NCI-H2029 treated with DMSO at 0.1 percent for 48 hours (cell line): Measurements from ENCODE around the gene ZC3H18.
A peak's percentile ranks its signal among the peaks of the same experiment; 100 is the strongest.

Experiments
- DNase-seq: peaks from one replicate; lab custom pipeline; 2025; lab: John Stamatoyannopoulos, UW

The ZC3H18 gene

DNA sequence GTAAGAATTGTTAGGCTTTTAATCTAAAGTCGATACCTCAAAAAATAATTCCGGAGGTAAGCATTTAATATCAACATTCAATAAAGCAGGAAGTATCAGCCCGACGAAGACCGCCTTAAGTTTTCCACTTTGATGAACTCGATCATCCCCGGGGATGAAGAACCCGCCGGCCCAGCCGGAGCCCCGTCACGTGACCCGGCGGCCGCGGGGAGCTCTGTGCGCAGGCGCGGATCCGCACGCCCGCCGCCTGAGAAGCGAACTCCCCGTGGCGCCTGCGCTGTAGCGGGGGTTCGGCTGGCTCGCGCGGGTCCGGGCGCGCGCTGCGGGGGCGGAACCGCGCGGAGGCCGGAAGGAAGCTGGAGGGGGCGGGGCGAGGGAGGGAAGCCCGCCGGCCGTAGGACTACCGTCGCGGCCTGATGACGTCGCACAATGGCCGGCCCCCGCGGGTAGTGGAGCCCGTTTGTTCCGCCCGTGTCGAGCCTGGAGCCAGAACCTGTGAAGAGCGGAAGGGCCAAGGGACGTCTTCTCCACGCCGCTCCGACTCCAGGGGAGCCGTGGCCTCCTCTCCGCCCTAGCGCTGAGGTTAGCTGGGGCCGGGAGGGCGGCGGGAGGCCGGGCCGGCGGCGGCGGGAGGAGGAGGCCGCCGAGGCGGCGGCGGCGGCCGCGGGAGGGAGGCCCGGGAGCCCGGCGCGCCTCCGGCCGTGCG, at the start of gene ZC3H18:
Gene ZC3H18, plus strand, starts transcription at position 419 of the 706 bp plus-strand sequence. CDS start 6,721 bp downstream, outside the sequence.
- peak; percentile 32 for DNase-seq

DNA sequence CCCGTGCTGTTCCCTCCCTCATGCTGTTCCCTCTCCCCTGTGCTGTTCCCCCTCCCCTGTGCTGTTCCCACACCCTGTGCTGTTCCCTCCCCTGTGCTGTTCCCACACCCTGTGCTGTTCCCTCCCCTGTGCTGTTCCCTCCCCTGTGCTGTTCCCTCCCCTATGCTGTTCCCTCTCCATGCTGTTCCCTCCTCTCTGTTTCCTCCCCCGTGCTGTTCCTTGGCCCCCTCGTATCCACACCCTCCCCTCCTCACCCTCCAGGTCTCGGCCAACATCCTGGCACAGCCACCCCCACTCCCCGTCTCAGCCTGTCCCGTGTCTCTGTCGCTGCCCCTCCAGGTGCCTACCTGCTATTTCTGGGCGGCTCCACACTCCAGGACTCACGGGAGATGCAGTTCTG, 48.5 kb upstream of the ZC3H18 start:
- DNase-seq = no peak

DNA sequence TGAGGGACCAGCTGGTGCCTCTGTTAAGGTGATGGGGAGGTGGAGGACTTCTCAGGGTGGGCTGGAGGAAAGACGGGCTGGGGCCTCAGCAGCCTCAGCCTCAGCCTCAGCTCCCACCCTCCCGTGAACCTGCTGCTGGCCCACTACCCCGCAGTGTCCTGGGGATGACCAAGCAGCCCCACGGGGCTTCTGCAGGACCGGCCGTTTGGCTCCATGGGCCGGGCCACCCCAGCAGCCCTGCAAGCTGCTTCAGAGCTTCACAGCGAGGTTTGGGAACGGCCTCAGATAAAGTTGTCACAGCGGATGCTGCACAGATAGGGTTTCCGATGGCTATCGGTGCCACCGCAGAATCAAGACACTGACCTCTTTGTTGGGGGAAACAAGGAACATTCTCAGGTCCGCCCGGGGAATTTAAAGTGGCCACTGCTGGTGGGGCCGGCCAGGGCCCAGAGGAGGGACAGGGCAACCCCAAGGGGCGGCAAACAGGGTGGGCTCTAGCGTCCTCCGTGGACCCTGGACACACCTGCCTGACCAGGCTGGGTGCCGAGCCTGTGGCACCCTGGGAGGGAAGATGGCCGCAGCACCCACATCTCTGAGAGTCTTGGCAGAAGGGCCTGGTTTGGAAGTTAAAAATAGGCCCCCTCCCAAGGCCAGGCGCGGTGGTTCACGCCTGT, 47.8 kb upstream of the ZC3H18 start:
- DNase-seq = no peak

DNA sequence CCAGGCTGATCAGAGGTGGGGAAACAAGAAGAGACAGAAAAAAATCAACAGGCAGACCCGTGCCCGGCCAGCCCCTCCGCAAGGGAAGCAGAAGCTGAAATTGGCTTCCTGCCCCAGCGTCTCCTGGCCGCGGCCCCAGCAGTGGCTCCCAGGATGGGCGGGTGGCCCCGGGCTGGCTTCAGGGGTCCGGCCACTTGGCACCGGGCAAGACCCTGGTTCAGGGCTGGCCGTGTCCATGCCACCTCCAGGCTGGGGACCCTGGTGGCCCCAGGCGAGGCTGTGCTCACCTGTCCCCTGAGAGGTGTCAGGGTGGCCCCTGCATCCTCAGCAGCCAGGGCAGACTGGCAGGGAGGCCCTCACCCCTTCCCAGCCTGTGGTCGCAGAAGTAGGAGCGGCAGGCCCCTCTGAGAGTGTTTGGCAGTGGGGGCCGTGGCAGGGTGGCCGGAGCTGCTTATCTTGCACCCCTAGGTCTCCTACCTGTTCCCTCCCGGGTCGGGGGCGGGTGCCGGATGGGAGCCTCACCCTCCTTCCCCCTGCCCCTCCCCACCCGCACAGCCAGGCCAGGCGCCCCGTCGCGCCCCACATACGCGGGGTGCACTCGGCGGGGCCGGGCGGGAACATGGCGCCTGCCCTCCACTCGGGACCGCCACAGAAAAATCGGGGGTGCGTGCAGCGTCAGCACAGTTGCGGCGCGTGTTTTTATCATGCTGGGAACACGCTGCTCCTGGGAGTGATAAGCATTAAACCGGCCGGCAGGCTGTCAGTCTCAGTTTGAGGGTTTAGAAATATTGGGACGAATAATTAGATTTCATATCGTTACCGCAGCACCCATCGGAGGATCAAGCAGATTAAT, 46.7 kb upstream of the ZC3H18 start:
- no peak for DNase-seq

DNA sequence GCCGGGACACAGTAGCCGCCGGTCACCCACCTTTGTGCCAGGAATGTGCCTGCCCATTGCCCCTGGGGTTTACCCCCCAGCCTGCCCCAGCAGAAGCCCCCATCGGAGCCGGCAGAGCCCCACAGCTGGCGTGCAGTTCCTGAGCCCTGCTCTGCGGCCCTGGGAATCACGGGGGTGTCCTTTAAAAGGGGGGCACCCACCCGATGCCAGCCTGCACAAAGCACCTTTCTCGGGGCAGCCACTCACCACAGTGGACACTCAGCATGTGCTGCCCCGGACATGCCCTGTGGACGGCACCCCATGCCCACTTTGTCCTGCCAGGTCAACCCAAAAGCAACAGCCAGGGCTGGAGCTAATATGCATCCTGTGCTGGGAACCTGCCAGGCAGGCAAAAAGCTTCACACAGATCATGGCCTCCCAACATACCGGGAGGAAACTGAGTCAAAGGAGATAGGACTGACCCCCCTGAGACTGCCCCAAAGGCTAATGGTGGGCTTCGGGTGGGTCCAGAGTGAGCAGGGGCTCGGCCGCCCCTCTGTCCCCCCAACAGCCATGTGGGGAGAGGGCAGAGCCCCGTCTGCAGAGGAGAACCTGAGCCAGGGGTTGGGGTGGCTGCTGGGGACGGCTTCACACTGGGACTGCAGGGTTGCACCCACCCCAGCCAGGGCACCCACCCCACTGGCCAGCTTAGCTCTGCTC, 45.8 kb upstream of the ZC3H18 start:
- DNase-seq = no peak

DNA sequence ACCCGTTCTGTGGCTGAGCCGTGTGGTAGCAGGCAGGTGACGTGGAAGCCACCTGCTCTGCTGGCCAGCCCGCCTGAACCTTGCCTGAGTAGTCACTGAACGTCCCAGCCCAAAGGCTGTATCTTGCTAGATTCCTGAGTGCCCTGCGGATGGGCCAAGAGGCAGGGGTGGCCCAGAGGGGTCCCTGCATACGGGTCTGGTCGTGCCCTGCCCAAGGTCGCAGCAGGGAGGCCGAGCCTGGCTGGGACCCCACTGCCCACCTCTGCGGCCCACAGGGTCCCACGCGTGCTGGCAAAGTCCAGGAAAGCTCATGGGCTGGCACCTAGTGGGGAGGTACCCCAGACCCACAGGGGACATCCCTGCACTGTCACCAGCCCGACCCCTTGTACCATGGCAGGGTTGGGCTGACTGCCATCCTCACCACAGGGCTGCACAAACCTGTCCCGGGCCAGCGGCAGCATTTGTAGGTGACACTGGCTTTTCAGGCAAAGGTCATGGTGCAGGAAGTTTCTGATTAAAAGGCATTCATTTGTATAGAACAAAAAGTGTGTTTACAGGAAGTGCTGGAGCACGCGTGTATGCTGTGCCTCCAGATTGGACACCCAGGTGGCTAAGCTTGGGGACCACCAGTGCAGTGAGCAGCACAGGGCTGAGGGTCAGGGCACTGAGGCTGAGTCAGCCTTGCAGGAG, 45.1 kb upstream of the ZC3H18 start:
- DNase-seq = no peak

DNA sequence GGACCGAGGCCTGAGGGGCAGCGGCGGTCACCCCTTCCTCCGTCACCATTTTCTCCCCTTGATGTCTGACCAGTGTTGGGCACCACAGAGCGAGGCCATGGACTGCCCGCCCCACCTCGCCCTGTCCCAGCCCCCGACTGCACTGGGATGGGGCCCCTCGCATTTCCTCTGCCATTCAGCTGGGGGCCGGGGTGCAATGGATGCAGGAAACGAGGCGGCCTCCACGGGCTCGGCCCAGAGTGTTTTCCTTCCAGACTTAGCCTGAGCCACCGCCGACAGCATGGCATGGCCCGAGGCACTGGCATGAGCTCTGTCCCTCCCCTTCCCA, 44.6 kb upstream of the ZC3H18 start:
- no peak for DNase-seq

DNA sequence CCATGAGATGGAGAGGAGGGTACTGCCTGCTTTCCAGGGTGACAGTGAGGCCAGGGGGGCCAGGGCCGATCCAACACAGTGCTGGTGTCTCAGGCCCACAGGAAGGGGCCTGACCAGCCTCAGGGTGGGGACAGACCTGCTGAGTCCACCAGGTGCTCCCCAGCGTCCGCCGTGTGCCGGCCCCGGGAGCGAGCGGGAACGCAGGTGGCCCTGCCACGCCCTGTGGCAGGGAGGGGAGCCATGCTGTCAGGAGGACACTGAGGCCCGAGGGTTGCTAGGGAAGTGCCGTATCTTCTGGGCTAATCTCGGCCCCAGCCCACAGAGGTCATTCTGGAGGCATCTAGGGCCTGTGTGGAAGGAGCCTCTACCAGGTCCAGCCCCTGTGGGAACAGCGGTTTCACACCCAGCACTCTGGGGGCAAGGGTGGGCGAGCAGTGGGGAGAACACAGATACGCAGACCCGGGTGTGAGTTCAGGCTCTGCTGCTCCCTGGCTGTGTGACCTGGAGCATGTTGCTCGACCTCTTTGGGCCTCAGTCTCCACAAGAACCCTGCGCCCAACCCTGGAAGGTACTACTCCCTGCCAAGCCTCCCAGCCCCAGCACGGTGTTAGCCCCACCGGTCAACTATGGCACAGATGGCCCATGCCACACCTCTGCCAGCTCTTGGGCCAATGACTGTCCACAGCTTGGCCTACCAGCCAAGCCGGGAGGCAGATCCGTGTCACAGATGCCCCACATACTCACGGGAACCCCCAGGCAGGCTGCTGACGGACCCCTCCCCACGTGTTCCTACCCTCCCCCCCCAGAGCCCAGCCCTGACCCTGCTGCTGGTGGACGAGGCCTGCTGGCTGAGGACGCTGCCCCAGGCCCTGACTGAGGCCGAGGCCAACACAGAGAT, 43.9 kb upstream of the ZC3H18 start:
- no peak for DNase-seq

DNA sequence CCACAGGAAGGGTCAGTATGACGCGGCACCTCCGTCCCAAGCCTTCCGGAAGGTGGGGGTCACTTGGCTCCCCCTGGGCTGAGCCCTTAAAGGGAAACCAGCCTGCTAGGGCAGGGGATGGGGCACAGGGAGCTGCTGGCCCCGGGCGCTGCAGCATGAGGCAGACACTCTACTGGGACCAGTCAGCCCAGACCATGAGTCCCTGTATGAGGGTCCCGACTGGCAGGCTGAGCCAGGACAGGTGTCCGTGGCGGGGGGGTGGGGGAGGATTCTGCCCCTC, 43.4 kb upstream of the ZC3H18 start:
- no peak for DNase-seq

DNA sequence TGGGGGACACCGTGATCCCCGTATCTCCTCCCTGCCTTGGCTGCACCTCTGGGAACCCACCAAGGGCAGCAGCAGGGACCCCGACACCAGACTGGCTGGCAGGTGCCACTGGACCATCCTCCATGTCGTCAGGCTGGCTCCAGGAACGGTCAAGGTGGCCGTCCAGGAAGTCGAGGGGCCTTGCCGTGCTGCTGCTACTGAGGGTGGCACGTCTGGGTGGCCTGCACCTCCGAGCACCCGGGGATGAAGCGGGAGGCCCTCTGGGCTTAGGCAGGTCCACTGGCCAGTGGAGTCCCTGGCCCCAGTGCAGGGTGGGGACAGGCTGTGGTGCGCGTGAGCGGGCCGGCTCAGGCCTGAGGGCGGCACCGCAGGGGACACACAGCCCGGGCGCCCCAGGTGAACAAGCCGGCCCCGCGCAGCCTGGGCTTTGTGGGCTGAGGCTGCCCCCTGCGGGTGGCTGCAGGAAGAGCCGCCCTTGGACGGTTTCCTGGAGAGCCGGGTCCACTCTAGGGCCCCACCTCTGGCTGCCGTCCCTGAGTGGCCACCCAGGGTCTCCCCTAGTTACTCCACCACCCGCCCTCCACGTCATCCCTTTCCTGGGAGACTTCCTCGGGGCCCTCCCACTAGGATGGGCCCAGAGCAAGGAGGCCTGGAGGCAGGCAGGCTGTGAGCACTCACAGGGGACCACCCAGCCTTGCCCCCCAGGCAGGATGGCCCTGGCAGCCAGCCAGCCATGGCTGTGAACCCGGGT, 42.8 kb upstream of the ZC3H18 start:
- DNase-seq = no peak

DNA sequence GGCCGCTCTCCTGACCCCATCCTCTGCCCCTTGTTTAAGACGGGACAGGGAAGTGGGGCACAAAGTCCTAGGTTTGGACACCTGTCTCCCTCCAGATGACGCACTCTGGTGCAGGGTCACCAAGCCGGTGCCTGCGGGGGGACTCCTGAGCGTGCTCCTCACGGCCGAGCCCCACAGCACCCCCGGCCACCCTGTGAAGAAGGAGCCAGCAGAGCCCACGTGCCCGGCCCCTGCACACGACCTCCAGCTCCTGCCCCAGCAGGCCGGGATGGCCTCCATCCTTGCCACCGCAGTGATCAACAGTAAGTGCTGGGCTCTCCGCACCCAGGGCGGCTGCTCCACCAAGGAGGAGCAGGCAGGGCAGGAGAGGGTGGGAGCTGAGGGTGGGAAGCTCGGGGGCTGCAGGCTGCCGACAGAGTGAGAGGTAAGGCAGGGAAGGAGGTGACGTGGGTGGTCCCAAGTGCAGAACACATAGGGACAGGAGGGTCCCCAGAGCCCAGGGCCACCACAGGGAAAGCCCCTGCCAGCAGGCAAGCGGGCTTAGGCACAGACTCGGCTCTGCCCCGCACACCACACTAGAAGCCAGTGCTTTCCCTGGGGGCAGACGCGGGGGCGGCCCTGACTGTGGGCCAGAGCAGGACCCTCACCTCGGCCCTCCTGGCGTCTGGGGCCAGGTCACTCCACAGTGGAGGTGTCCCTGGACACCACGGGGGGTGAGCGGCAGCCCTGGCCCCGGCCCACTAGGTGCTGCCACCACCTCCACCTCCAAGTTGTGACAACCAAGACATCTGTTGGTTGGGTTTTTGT, 42.1 kb upstream of the ZC3H18 start:
- DNase-seq = no peak

DNA sequence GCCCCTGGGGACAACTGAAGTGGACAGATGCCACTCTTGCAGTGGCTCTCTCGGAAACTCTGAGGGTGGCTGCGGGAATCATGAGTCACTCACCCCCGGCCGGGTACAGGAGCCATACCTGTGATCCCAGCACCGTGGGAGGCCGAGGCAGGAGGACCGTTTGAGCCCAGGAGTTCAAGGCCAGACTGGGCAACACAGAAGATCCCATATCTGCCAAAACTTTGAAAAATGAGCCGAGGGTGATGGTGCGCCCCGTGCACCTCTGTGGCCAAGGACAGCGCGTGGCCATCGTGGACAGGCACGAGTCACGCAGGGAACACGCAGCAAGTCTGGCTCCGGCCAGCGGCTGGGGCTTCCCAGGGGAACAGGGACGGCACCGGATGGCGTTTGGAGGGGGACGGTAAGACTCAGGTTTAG, 41.3 kb upstream of the ZC3H18 start:
- DNase-seq = no peak

DNA sequence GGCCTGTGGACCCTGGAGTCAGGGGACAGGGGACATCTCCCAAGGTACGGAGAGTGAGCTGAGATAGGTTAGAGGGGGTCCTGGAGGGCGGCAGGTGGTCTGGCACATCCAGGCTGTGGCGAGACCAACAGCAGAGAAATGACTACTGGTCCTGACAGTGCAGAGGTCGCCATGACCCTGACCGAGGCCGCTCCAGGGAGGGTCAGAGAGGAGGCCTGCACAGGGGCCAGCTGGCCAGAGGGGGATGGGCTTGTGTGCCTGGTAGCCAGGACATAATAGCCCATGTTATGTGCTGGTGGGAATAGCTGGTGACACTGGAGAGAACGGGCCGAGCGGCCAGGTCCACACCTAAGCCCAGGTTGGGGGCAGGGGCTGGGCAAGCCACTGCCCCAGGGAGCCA, 40.6 kb upstream of the ZC3H18 start:
- DNase-seq = no peak

DNA sequence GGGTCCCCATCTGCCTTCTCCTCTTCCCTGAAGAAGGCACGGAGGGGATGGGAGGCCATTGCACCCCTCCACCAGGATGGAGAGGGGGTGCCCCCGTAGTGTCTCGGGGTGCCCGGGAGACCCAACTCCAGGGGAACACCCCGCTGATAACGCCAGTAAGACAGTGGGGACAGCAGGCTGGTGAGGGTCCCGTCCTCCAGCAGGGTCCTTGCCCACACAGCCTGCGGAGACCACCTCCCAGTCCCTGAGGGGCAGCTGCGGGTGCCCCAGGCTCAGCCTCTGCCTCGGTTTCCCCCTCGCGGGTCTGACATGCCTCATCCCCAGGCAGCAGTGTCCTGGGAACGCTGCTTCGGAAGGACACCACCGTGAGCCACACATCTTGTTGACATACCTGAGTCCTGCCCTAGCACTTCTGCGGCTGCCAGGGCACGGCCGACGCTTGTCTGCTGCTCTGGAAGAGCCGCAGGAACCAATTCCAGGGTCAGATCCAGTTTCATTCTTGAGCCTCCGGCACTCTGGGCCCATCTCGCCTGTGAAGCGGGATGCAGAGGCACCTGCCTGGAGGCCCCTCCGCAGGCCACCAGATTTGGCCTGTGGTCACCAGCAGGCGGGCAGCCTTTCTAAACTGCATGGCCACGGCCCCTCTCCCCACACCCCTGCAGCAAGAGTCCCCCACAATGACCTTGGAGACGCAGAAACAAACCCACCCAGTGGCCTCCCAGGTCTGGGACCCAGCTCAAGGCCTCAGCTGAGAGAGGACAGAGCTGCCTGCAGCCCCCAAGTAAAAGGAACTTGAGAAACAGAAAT, 39.9 kb upstream of the ZC3H18 start:
- DNase-seq = no peak

DNA sequence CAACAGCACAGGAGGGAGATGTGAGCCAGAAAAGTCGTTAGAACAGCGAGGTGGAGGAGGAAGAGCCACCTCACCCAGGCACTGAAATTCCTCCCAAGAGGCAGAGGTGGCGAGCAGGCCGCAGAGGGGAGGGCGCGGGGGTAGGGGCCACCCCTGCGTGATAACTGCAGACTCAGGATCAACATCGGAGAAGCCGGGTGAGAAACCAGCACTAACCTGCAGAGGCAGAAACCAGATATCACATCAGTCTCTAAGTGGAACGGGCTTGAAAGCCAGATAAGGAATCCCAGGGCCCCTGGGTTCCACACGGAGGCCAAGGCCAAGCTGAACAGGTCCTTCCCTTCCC, 39.4 kb upstream of the ZC3H18 start:
- no peak for DNase-seq

DNA sequence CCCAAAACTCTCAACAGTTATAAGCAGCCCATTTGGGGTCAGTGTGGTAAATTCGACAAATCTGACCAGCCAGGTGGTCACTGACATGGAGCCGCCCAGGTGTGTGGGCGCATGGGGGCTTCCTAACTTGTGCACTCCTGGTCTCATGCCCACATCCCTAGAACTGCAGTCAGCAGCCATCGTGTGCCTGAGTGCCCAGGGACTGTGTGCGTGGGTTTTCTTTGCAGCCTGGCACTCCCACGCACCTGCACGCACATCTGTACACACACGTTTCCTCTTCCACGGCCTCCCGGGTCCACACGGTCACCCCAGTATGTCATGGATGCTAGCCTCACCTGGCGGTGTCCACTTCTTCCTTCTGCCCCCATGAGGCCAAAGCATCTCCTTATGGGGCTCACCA, 38.9 kb upstream of the ZC3H18 start:
- no peak for DNase-seq

DNA sequence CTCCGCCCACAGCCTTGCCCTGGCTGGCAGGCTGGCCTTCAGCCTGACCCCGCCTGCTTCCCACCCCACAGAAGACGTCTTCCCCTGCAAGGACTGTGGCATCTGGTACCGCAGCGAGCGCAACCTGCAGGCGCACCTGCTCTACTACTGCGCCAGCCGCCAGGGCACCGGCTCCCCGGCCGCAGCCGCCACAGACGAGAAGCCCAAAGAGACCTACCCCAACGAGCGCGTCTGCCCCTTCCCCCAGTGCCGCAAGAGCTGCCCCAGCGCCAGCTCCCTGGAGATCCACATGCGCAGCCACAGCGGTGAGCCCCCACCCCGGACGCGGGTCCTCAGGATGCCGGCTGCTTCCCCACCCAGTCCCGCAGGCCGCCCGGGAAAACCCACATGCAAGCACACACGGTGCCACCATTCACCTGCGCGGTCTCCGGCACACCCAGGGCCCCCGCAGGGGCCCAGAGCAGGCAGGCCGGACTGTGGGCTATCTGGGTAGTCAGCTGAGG, 38.2 kb upstream of the ZC3H18 start:
- no peak for DNase-seq

DNA sequence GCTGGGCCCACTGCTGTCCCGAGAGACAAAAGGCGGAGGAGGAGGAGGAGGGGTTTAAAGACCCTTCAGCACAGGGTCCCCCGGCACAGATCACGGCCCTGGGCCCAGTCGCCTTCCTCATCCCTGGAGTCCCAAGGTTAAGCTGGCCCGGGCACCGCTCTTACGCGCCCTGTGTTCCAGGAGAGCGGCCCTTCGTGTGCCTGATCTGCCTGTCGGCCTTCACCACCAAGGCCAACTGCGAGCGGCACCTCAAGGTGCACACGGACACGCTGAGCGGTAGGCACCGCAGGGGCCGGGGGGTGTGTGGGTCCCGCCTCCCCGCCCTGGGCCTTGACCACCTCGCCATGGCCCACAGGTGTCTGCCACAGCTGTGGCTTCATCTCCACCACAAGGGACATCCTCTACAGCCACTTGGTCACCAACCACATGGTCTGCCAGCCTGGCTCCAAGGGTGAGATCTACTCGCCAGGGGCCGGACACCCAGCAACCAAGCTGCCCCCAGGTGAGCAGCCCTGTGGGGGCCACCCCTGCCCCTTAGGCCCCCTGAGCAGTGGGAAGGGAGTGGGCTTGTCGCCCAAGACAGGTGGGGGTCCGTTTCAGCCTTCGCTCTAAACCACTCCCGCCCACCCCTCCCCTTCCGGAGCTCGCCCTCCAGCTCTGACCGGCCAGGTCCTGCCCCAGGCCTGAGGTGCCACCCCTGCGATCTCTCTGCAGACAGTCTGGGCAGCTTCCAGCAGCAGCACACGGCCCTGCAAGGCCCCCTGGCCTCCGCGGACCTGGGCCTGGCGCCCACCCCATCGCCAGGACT, 37.6 kb upstream of the ZC3H18 start:
- no peak for DNase-seq
